BE2C (cell line): ENCODE measurements around the gene FANCB.

Source experiments
- DNase-seq: peaks from one replicate; pipeline ENCODE4 v3.0.0-alpha.2; 2020
- H3K27me3 ChIP-seq: fragments of 250-450 bp; sonication (Bioruptor Pico); 2 replicates; pipeline ENCODE4 v1.5.1; 2020; ENCODE audit warnings: mild to moderate bottlenecking
- H3K36me3 ChIP-seq: fragments of 250-450 bp; sonication (Bioruptor Pico); 2 replicates; pipeline ENCODE4 v1.5.1; 2020; ENCODE audit warnings: mild to moderate bottlenecking
- H3K4me1 ChIP-seq: fragments of 250-450 bp; sonication (Bioruptor Pico); 2 replicates; pipeline ENCODE4 v1.5.1; 2020
- H3K4me3 ChIP-seq: 2 replicates; pipeline ENCODE4 v1.5.1; 2011; ENCODE audit warnings: low read depth, low read length
- H3K9me3 ChIP-seq: fragments of 250-450 bp; sonication (Bioruptor Pico); 2 replicates; pipeline ENCODE4 v1.5.1; 2020
- TF ChIP-seq, protein P1 (sequence below): IDR thresholded peaks from 2 replicates; pipeline ENCODE4 v1.5.1; 2012; ENCODE audit warnings: mild to moderate bottlenecking, low read depth, low read length

FANCB gene

DNA sequence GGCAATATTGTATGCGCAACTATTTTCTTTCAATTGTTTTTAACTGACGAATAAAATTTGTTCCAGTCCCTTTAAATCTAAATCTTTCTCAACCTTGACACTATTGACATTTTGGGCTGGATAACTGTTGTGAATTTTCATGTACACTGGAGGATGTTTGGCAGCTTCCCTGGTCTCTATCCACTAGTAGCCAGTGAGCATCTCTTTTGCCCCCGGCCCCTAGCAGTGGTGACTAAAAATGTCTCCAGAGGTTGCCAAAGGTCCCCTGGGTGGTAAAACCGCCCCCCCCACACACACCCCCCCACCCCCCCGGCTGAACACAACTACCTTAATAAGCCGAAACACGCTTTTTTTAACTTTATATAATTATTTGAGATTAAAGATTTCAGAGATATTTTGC lies 514 bp downstream of the FANCB start:
- no peaks in the 10 kb centered on the region for H3K36me3 ChIP-seq
- no peaks in the 10 kb centered on the region for H3K9me3 ChIP-seq
- peak overlapping the region; percentile 80 for H3K4me3 ChIP-seq
- peak; percentile 4 for DNase-seq
- H3K27me3 ChIP-seq = no peaks in the 10 kb centered on the region
- TF ChIP-seq, protein P1, sequence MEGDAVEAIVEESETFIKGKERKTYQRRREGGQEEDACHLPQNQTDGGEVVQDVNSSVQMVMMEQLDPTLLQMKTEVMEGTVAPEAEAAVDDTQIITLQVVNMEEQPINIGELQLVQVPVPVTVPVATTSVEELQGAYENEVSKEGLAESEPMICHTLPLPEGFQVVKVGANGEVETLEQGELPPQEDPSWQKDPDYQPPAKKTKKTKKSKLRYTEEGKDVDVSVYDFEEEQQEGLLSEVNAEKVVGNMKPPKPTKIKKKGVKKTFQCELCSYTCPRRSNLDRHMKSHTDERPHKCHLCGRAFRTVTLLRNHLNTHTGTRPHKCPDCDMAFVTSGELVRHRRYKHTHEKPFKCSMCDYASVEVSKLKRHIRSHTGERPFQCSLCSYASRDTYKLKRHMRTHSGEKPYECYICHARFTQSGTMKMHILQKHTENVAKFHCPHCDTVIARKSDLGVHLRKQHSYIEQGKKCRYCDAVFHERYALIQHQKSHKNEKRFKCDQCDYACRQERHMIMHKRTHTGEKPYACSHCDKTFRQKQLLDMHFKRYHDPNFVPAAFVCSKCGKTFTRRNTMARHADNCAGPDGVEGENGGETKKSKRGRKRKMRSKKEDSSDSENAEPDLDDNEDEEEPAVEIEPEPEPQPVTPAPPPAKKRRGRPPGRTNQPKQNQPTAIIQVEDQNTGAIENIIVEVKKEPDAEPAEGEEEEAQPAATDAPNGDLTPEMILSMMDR = no peak
- H3K4me1 ChIP-seq = no peaks in the 10 kb centered on the region

GRCh38 chrX:14871767-14872166 lies 1.1 kb downstream of the FANCB start:
- TF ChIP-seq, protein P1 = no peak
- Histone ChIP-seq H3K4me3 (peak overlapping the region; percentile 80), H3K27me3 (no peaks in the 10 kb centered on the region)

DNA sequence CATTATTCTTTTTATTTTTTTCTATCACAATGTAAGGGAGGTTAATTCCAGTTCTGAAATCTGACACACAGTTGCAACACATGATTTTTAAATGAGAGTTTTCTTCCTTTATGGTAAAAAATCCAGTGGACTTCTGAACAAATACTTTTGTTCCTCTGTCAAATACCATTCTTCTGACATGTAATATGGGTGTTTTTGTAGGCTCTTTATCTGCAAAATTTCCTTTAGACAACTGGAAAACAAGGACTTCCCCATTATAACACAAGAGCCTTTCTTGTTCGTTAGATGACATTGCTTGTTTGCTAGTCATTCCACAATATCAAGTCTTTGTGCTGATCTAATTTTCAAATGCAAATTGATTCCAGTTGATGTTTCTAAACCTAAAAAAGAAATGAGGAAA lies 7.7 kb downstream of the FANCB start:
- Histone ChIP-seq H3K9me3 (no peaks in the 10 kb centered on the region), H3K4me3 (no peak overlapping the region), H3K36me3 (no peaks in the 10 kb centered on the region), H3K4me1 (no peaks in the 10 kb centered on the region), H3K27me3 (no peaks in the 10 kb centered on the region)
- TF ChIP-seq, protein P1 = no peak
- no peak for DNase-seq

More at GRCh38 chrX:14871767-14872166, 1.1 kb downstream of the FANCB start:
- Histone ChIP-seq H3K36me3 (no peaks in the 10 kb centered on the region), H3K9me3 (no peaks in the 10 kb centered on the region), H3K4me1 (no peaks in the 10 kb centered on the region)
- DNase-seq = no peak

DNA sequence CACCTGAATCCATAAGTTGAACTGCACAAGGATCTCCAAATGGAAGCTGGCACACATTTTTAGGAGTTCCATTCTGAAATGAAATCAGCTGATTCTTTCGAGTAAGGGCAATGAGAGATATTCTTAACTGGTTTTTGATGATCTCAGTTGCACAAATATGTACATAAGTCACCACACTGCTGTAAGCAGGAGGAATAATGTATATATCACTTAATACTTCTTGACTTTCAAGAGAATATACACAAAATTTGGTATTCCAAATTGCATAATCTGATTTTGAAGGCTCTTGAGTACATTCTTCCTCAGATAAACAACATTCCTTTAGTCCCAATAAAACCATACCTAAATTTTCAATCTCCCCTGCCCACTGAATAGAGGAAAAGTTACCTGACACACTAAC lies 8.2 kb downstream of the FANCB start:
- no peak overlapping the region for H3K4me3 ChIP-seq
- DNase-seq = no peak
- H3K36me3 ChIP-seq = no peaks in the 10 kb centered on the region
- TF ChIP-seq, protein P1 = no peak
- H3K27me3 ChIP-seq = no peaks in the 10 kb centered on the region
- H3K4me1 ChIP-seq = no peaks in the 10 kb centered on the region
- no peaks in the 10 kb centered on the region for H3K9me3 ChIP-seq

- H3K36me3 ChIP-seq = no peaks in the 10 kb centered on the region
- H3K4me1 ChIP-seq = no peaks in the 10 kb centered on the region
- no peak overlapping the region for H3K4me3 ChIP-seq
- no peaks in the 10 kb centered on the region for H3K9me3 ChIP-seq
- TF ChIP-seq, protein P1 = no peak
- no peaks in the 10 kb centered on the region for H3K27me3 ChIP-seq
- DNase-seq = no peak
Measured at GRCh38 chrX:14851526-14851925, 21.3 kb downstream of the FANCB start.

GRCh38 chrX:14843666-14844065 lies 29.2 kb downstream of the FANCB start:
- DNase-seq = no peak
- Histone ChIP-seq H3K4me3 (no peak overlapping the region), H3K9me3 (no peaks in the 10 kb centered on the region), H3K36me3 (no peaks in the 10 kb centered on the region), H3K27me3 (no peaks in the 10 kb centered on the region), H3K4me1 (no peaks in the 10 kb centered on the region)
- TF ChIP-seq, protein P1 = no peak
